NCI-H2107 treated with DMSO at 0.1 percent for 48 hours (cell line): ENCODE results near the gene TMPRSS13.
"Not testable (repeated sequence)": the region's sequence is repeated elsewhere in the genome, so short reads cannot be mapped to it uniquely, and the experiment has no call there.

ENCODE experiments used
- DNase-seq: peaks from one replicate; lab custom pipeline; 2025; ENCODE audit not compliant: unreplicated experiment; lab: John Stamatoyannopoulos, UW

TMPRSS13 gene

GRCh38 chr11:117874253-117874909, 54.8 kb downstream of the TMPRSS13 start:
- DNase-seq = peak; percentile 48

DNA sequence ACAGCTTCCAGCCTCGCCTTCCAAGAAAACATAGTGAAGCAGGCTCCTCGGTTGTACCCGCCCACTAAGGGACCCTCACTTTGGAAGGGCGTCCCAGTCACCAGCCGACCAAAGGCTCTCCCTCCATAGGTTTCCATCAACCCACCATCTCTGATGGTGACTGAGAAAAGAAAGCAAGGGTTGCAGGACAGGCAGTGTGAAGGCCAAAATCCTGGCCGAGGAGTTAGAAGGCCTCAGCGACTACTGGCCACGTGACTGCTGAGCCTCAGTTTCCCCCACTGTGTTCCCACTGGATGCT, 55.4 kb downstream of the TMPRSS13 start:
- no peak for DNase-seq

GRCh38 chr11:117872975-117873827, 56.0 kb downstream of the TMPRSS13 start:
- DNase-seq = no peak

GRCh38 chr11:117872420-117872961, 56.7 kb downstream of the TMPRSS13 start:
- no peak for DNase-seq

DNA sequence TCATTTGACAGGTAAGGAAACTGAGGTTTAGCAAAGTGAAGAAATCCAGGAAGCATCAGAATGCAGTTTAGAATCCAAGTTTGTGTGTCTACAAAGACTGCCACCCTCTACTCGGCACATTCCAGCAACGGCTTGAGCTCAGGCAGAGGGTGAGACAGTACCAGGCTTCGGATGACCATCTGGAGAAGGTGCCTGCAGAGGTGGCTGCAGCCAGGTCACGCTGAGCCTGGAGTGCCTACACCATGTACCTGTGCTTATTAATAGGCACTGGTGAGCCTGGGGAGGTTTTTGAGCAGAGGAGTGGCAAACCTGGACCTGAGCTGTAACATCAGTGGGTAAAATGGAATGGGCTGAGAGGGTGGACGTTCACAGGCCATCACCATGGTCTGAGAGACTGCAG, 57.4 kb downstream of the TMPRSS13 start:
- DNase-seq = no peak

- DNase-seq = no peak
Measured at GRCh38 chr11:117871160-117871559, 58.0 kb downstream of the TMPRSS13 start.

GRCh38 chr11:117870103-117870952, 58.9 kb downstream of the TMPRSS13 start:
- peak; percentile 78 for DNase-seq

GRCh38 chr11:117869604-117870003, 59.6 kb downstream of the TMPRSS13 start:
- DNase-seq = no peak

GRCh38 chr11:117868815-117869561, 60.2 kb downstream of the TMPRSS13 start:
- peak; percentile 80 for DNase-seq

GRCh38 chr11:117868088-117868487, 61.1 kb downstream of the TMPRSS13 start:
- no peak for DNase-seq

DNA sequence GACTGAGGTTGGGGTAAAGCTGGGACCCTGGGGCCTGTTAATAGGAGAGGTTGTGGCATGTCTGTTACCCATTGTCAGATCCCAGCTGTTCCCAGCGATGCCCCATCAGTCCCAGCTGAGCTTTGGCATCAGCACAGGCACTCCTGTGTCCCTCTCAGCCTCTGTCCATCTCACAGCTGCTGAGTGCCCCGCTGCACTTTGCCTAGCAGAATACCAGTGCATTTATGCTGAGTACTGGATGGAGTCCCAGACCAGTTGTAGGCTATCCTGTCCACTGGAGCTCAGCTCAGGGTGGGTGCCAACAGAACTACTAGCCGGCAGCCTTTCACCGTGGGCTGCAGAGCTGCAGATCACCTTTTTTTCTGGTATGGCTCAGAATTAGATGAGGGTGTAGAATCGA, 62.7 kb downstream of the TMPRSS13 start:
- DNase-seq = no peak

DNA sequence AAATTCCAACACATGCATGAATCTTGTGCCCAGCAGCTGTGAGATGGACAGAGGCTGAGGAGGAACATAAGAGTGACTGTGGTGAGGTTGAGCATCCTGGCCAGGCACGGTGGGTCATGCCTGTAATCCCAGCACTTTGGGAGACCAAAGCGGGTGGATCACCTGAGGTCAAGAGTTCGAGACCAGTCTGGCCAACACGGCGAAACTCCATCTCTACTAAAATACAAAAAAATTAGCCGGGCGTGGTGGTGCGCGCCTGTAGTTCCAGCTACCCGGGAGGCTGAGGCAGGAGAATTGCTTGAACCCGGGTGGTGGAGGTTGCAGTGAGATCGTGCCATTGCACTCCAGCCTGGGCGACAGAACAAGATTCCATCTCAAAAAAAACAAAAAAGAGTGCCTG, 63.7 kb downstream of the TMPRSS13 start:
- not testable (repeated sequence) for DNase-seq

DNA sequence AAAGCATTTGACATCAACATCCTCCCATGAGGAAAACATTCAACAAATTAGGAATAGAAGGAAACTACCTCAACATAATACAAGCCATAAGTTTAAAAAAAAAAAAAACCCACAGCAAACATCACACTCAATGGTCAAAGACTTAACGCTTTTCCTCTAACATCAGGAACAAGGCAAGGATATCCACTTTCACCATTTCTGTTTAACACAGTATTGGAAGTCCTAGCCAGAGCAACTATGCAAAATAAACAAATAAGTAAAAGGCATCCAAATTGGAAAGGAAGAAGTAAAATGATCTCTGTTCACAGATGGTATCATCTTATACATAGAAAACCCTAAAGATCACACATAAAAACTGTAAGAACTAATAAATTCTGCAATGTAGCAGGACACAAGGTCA, 65.8 kb downstream of the TMPRSS13 start:
- no peak for DNase-seq

DNA sequence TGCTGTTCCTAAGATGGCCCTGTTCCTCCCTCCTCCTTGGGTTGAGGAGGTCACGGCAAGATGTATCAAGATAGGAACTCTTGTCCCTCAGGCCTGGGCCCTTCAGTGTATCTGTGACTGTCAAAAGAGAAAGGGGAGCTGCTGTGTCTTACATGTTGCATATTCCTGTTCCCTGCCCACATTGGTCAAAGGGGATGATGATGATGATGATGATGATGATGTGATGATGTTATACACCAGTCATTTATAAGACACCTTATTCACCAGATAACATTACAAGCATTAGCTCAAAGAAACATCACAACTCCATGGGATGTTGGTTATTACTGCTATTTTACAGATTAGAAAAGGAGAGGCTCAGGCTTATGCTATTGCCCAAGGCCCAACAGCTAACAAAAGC, 66.4 kb downstream of the TMPRSS13 start:
- DNase-seq = no peak

DNA sequence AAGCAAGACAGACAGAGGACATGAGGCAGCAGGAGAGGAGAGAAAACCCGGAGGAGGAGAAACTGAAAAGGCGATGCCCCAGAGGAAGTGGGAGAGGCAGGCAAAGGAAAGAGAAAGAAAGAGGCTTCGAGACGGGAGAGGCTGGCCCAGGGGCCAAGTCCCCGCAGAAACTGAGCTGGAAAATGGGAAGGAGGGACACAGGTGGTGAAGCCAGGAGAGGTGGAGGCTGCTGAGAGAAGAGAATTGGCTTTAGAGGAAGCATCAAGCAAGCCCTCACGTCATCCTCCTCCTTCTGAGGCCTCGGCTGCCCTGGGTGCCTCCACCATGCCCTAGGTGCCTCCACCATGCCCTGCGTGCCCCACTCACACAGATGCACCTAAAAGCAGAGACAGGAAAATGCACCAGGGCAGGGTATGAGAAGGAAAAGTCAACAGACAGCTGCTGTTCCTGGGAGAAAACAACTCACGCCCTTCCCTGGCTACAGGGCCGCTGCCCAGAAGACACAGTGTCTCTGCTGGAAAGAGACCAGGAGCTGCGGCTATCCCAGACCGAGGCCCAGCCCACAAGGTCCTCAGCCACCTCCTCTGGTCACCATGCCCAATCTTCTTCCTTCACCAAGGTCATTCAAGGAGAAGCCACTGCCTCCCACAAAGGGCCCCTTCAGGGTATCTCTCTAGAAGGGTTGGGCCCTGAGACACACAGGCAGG, 67.0 kb downstream of the TMPRSS13 start:
- DNase-seq = no peak

- DNase-seq = peak; percentile 97
Measured at GRCh38 chr11:117861151-117862018, 67.8 kb downstream of the TMPRSS13 start.

- DNase-seq = no peak
Measured at GRCh38 chr11:117860139-117860538, 69.1 kb downstream of the TMPRSS13 start.

DNA sequence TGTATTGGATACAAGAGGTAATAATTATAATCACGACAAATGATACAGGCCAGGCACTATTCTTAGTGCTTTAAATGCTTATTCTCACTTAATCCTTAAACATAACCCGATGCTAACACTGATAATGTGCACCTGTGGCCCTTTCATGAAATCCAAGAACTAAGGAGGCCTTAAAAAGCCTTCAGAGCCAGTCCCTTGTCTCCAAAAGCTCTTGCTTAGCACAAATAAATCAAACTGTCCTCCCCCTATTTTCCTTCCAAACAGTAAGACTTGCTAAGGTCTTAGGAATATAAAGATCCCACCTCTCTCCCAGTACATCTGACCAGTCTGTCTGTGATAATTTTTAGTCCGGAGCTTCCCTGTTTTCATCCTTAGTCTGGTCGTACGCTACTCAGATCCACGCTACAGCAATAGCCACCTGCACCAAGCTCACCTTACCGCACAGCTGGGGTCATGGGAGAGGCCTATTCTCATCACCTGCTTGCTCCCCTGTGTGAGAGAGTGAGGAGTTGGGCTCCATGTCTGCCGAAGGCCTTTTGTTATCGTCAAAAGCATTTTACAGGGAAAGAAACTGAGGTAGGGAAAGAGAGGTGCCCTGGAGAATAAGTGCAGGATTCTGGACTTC, 69.6 kb downstream of the TMPRSS13 start:
- DNase-seq = peak; percentile 75

GRCh38 chr11:117859061-117859460, 70.1 kb downstream of the TMPRSS13 start:
- DNase-seq = no peak
